ENCODE measurements around the gene RABGAP1L. TPM values are rescaled to one million over a fixed set of nuclear protein-coding genes. Genes with fewer than 3 reads are reported as not detected.
"Not testable (repeated sequence)": the region's sequence is repeated elsewhere in the genome, so short reads cannot be mapped to it uniquely, and the experiment has no call there.

RABGAP1L gene
- polyA plus RNA-seq, 3 donors = 23.9 to 38.1 (median 27.8) TPM

DNA sequence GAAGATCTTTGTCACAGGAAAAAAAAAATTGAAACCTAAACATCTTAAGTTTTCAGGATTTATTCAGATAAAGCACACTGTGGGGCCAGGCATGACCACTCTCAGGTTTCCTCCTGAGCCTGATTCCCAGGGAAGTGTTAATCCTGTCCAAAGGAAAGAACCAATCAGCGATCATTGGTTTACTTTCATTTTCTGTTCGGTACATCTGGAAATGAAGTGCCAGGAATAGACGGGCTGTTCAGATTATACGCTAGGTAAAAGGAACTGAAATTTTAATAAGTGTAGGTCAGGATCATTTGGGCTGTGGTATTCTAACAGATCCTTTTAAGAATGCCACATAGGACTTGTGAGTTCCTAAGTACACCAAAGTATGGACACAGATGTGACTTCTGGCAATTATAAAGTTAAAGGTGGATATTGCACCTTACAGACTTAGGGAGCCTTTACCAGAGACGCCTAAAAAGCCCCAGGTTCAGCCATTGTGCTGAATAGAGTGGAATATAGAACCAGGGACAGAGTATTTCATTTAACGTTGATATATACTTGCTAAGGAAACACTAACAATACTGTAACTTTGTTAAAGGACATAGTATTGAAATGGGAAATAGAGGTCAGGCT lies 831.2 kb downstream of the RABGAP1L start:
- no peak for DNase-seq

DNA sequence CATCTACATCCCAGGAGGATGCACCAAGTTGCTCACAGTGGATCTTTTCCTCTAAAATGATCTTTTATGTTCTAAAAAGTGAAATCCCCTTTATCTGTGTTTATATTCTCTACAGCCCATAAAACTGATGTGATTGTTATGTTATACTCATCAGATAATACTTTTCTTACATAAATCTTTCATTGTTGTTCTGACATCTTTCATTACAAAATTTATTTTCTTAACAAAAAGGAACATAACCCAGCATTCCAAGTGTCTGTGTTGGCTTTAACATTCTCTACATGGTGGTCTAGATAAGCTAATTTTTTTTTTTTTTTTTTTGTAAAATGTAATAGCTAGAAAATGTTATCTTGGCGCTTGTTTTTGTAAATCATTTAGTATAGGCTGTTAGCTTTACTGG lies 832.2 kb downstream of the RABGAP1L start:
- no peak for DNase-seq

DNA sequence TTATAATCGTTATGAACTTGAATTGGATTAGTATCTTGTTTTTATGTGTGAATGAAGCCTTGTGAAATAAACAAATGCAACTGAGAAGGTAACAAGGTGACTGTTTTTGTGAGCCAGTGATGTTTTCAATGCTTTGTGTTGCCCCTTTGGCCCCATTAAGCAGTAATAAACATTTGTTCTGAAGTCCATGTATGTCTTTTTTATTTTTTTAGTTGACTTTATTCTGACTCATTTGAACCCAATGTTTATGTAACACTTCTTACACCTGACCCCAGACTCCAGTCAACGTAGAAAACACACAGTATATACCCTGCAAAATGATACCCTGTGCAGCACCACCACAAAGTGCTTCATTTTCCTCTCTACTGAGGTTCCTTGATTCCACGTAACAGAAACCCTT lies 835.8 kb downstream of the RABGAP1L start:
- DNase-seq = no peak

DNA sequence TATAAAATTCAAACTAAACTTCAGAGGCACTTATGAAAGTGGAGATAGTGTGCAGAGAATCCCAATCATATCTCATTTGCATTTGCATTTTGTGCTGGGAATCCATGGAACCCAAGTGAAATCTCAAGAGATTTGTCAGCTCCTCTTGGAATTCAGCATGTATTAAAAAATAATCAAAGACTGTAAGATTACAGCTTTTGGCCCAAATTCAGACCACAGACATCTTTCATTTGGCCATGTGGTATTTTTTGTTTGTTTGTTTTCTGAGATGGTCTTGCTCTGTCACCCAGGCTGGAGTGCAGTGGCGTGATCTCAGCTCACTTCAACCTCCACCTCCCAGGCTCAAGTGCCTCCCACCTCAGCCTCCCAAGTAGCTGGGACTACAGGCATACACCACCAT lies 836.6 kb downstream of the RABGAP1L start:
- no peak for DNase-seq

DNA sequence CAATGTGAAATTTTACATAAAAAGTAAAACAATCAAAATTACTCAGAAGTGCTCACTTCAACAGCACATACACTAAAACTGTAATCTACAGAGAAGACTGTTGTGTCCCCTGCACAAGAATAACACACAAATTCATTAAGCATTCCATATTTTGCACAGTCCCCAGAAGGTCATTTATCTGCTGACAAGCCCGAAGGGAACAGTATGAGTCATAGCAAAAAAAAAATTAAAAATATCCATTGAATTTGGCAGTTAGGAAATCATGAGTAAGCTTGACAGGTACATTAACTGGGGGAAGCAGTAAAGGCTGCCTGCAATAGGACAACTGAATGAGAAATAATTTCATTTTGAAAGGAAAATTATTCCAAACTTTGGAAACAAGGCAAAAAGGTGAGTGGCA lies 837.2 kb downstream of the RABGAP1L start:
- no peak for DNase-seq

DNA sequence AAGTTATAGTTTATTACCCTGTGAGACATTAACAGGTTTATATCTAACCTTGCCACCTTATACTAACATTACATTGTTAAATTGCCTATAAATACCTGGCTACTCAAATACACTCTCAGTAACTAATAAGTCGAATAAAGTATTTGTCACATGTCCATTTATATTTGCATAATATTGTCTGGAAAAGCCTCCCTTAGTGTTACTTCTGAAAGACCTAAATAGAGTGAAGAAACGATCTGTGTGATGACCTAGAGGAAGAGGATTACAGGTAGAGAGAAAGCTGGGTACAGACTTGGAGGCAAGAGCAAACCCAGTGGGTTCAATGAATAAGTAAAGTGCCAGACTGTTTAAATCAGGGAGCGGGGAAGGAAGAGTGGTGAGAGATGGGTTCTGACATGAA lies 837.7 kb downstream of the RABGAP1L start:
- DNase-seq = no peak

DNA sequence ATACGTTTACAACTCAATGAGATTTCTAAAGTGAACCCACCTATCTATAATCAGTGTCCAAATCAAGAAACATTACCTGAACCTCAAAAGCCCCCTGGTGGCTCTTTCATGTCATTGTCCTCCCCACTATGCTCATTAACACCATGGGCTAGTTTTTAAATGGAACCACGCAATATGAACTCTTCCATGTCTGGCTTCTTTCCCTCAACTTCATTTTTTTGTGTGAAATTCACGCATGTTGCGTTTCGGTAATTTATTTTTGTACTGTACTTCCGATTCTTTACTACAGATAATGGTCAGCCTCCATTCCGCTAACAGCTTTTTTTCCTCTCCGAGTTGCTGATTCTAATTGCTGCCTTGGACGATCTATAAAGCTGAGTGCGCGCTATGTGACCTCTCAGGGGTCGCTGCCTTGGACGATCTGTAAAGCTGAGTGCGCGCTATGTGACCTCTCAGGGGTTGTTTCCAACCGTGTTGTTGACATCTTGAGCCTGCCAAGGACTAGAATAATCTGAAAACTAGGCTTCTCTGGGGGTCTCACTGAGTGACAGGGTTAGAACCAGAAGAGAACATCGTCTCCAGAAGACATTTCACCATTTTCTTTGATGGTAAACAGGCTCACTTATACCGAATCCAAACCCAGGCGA lies 839.4 kb downstream of the RABGAP1L start:
- peak; percentile 72 for DNase-seq

DNA sequence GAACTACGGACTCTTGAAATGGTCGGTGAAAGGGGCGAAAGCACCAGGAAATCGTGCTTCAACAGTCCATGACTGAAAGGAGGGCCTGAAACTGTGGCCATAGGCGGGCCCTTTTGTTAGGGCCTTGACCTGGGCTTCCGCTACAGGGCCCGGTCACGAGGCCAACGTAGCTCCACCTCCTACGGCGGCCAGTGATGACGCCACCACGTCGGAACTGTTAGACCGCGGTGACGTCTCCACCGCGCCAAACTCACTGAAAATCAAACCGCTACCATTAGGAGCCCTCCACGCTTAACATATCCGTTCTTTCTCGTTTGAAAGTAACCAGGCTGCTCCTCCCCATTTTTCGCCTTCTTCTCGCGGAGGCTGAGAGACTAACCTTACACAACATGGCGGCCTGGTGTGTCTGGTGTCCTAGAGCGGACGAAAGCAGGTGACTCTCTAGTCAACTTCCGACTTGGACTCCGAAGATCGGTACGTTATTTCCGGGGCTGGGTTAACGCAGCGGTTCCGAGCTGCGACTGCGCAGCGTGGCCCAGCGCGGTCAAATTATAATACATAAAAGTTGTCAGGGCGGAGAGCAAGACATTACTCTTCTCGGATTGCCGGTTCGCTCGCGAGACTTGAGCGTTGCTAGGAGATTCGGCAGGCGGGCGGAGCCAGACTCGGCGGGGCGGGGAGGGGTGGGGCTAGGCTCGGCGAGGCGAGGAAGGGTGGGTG lies 840.1 kb downstream of the RABGAP1L start:
- DNase-seq = peak; percentile 99

DNA sequence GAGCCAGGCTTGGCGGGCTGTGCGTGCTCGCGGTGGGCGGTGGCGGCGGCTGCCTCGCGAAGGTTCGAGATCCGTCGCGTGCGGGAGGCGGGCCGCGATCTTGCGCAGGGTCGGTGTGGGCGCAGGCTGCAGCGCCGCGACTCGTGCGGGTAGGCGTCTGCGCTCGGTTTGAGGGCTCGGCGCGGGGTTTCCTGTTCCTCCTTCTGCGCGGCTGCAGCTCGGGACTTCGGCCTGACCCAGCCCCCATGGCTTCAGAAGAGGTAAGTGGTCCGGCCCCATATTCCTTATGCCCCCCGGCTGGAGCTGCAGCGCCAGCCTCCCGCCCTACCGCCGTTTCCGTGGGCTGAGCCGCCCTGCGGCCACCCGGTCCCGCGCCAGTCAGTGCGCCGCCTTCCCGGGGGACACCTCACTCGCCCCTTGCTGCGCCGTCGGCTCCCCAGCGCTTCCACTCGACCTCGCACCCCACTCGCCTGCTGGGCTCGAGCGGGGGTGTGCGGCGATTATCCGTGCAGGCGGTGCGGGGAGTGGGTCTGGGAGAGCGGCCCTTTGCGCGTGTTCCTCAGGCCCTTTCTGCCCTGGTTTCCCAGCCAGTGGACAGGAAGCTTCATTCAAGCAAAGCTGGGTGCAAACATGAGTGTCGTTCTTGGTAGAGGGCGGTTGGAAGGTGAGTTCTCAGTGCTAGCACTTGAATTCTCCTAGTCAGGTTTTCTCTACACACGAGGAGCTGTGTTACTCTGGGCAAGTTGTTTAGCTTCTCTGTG lies 840.8 kb downstream of the RABGAP1L start, which contains the start of gene CACYBP:
Gene CACYBP, plus strand, starts transcription at position 12 of the 761 bp plus-strand sequence. Its CDS starts 234 bp downstream, at position 246.
- no peak for DNase-seq

DNA sequence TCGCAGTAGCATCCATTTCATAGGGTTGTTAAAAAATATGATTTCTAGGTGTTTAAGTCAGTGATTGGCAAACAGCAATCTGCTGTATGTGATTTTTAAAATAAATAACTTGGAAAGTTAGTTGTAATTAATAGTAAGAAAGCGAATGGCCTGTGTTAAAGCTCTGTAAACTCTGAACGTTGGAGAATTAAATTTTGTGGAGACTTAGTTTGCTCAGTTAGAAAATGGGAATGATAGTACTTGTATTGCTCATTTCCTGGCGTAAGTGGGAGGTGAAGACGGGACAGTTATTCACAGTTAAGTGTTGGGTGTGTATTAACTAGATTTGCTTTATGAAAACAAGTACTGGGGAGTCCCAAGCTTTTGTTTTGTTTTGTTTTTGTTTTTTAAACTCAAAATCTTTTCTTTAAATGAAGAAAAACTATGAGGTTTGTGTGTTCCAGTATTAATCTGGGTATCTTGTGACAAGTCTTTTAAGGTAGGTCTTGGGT lies 841.4 kb downstream of the RABGAP1L start:
- no peak for DNase-seq

DNA sequence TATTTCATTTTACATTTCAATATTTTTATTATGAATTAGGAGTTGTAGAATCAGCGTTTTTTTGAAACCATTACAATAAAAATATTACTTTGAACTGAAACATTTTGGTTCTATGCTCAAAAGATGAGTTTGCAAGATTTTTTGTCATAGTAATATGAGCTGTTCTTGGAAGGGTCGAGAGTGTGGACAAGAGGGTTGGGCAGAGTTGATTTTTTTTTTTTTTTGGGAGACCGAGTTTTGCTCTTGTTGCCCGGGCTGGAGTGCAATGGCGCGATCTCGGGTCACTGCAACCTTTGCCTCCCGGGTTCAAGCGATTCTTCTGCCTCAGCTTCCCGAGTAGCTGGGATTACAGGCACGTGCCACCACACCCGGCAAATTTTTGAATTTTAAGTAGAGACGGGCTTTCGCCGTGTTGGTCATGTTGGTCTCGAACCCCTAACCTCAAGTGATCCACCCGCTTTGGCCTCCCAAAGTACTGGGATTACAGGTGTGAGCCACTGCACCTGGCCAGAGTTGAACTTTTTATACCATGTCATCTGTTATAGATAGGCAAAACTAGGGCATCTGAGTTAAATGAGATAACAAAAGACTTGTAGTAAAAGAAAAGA lies 843.7 kb downstream of the RABGAP1L start:
- DNase-seq = no peak

DNA sequence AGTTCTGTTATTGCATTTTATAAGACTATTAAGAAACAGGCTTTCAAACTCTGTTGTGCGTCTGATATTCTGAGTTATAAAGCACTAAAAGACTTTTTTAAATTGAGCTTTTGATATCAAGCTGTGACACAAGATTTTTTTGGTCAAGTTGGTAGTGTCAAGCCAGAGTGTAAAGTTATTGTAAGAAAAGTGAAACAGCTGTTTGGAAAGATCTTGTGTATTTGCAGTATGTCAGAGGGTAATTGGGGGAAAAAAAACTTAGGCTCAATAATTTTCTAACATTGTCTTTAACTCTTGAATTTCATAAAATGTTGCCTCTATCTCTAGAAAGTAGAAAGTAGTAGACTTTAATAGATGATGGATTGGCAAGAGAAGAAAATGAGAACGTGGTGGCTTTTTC lies 844.2 kb downstream of the RABGAP1L start:
- no peak for DNase-seq

DNA sequence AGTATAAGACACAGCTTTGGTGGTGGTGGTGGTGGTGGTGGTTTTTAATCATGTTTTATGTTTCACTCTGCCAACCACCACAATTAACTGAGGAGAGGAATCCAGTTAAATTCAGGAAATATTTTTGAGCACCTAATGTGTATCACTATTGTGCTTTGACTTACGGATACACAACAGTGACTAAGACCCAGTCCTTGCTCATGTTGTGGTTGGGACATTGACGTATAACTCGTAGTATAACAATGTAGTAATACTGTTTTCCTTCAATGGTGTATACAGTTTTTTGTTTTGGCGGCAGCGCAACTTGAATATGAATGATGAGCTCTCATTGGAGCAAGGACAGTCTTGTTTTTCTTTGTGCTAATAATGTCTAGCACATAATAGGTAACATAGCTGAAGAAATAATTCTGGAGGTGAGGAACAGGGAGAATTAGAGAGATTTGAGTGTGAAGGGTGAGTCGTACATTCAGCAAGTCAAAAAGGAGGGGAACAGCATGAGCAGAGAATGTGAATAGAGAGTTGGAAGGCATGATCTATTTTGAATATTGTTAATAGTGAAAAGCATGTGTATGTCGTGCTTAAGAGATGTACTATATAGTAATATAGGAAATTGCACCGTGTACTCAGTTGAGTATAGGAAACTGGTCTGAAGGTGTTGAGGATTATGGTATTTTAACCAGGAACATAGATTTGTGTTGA lies 845.9 kb downstream of the RABGAP1L start:
- no peak for DNase-seq

DNA sequence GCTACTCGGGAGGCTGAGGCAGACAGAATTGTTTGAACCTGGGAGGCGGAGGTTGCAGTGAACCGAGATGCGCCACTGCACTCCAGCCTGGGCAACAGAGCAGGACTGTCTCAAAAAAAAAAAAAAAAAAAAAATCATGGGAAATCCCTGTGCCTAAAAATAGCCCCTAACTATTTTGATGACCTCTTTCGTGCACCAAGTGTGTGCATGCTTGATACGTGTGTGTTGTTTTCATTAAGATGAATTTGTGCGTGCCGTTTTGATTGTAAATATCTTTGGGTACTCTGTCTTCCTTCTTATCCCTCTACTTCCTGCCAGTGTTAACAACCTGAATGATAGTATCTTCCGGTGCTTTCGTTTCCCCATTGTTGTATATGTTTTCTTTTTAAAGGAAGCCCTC lies 850.2 kb downstream of the RABGAP1L start:
- DNase-seq = no peak

DNA sequence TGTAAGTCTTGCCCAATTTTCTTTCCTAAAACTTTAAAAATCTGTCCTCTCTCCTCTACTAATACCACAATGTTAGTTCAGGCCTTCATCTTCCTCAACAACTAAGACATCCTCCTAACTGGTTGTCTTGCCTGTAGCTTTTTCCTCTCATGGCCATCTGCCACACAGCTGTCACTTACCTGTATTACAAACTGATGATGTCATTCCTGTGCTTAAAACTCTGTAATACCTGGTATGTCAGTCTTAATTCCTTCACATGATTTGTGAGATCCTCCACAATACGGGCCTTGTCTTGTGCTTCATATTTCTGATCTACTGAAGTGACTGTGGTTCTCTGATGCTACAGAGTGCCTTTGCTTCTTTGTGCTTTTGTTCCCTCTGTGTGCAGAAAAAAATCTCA lies 854.1 kb downstream of the RABGAP1L start:
- DNase-seq = no peak

DNA sequence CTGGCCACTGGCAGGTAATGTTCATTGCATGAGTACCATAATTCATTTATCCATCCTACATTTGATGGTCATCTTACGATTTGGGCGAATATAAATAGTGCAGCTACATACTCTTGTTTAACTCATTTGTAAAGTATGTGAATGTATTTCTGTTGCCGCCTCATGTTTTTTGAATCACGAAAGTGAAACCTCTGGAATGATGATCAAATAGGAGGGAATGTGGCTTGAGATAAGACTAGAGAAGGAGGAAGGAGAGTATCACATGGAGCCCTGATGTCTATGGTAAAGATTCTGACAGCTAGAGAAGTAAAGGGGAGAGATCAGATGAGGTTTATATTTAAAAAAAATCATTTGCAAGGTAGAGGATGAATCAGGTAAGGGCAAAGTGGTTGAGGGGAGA lies 855.9 kb downstream of the RABGAP1L start:
- DNase-seq = no peak

DNA sequence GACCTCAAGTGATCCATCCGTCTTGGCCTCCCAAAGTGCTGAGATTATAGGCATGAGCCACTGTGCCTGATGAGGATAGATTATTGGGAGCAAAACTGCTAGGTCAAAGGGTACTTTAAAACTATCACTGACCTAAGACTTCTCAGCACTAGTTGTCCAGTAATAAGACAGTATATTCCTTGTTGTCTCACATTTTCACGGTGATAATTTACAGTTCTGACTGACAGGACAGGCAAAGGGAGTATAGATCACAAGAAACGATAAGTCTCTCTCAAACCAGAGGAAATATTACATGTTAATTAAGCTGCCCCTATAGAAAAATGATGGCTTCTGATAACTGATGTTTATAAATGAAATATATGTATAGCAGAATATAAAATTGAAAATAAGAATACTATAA lies 860.2 kb downstream of the RABGAP1L start:
- DNase-seq = no peak

DNA sequence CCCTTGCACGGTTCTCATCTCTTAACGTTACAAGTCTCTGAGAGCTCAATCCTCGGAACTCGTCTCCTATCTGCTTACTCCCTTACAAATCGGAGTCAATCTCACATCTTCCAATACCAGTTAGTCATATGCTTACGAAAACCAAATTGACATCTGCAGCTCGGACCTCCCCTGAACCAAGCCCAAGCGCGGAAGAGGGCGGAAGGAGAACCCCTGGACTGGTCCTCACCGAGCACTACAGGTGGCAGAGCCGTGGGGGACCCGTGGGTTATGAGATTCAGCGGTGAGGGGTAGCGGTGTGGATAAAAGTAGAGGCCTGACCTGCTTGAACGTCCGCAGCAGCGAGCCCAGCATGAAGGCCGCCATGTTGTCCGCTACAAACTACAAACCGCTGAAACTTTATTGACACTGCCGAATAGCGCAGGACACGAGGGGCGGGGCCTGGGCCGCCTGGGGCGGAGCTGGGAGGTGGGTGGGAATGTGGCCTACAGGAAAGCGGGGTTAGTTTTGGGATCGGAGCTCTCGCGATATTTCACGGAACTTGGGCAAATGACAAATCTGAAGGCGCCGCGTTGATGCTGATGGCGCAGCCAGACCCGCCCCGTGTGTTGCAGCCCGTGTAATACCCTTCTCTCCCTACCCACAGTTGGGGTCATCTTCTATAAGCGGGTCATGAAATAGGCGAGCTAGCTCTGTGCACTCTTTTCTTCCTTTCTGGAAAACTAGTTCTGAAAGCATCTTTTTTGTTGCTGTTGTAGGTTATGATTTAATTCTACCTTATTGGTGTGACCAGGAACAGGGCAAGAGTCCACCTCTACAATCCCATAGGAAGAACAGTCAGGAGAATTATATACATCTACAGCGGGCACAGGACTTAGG lies 864.0 kb downstream of the RABGAP1L start, which contains the start of gene MRPS14:
Gene MRPS14, minus strand, starts transcription at position 383 of the 879 bp plus-strand sequence. Its CDS starts 17 bp downstream, at position 366.
- peak; percentile 99 for DNase-seq

DNA sequence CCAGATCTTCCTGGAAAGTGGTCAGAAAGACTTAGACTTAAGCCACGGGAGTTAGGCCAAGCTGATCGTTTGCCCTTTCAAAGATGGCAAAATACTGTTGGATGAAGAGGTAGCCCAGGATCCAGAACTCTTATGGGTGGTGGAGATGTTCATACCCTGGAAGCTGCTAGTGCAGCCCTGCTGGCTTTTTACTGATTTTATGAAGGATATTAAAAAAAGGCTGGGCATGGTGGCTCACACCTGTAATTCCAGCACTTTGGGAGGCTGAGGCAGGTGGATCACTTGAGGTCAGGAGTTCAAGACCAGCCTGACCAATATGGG lies 864.6 kb downstream of the RABGAP1L start:
- not testable (repeated sequence) for DNase-seq

DNA sequence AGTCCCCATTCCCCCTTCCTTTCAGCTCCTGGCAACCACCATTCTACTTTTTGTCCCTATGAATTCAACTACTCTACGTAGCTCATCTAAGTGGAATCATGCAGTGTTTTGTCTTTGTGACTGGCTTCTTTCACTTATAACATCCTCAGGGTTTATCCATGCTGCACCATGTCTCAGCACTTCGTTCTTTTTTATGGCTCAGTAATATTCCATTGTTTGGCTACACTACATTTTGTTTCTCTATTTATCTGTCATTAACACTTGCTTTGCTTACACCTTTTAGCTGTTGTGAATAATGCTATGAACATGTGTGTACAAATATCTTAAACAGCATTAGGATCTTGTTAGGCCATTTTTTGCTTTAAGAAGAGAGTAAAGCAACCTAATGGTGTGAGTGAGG lies 865.5 kb downstream of the RABGAP1L start:
- DNase-seq = no peak

Data from renal pelvis (tissue), 4 donors.